ENCODE results near the gene SERPINF2. TPM values are rescaled to one million over a fixed set of nuclear protein-coding genes. Genes with fewer than 3 reads are reported as not detected.

SERPINF2 gene
- total RNA-seq, 1 donor from 2014 or later, result 20.6 TPM

GRCh38 chr17:1785930-1786329 lies 43.3 kb downstream of the SERPINF2 start:
- Histone ChIP-seq H3K9me3 (no peaks in the 10 kb centered on the region), H3K27ac (peak overlapping the region; percentile 87 to 93), H3K36me3 (no peaks in the 10 kb centered on the region), H3K27me3 (no peaks in the 10 kb centered on the region), H3K4me3 (no peak overlapping the region), H3K4me1 (peaks cover 4 to 37% of the 10 kb centered on the region in 2 donors)
- no peak for DNase-seq (ENCODE audit: low spot score in 2 of 2)
- TF ChIP-seq CTCF (IDR thresholded peaks at IDR 0.05), result no peak
- intact Hi-C loops (cut with DNase I), result loop anchor here (2.0 to 10.0 kb wide), 2 partner anchors 61 to 211 kb away; partner anchors contain the start of gene WDR81

- TF ChIP-seq CTCF (IDR thresholded peaks at IDR 0.05), result no peak
- H3K4me1 ChIP-seq, result peaks cover 4 to 34% of the 10 kb centered on the region in 2 donors
- no peak for DNase-seq (ENCODE audit: low spot score in 2 of 2)
- H3K27ac ChIP-seq, result peak overlapping the region; percentile 87 to 93
- no peaks in the 10 kb centered on the region for H3K36me3 ChIP-seq
- H3K27me3 ChIP-seq, result no peaks in the 10 kb centered on the region
- H3K9me3 ChIP-seq, result no peaks in the 10 kb centered on the region
- no peak overlapping the region for H3K4me3 ChIP-seq
- intact Hi-C loops (cut with DNase I), result loop anchor here (10.0 kb wide), 1 partner anchor 212 kb away; no protein-coding TSS in a partner anchor
Observed at GRCh38 chr17:1786708-1787107, 44.0 kb downstream of the SERPINF2 start.

- no peaks in the 10 kb centered on the region for H3K36me3 ChIP-seq
- H3K4me3 ChIP-seq, result no peak overlapping the region
- DNase-seq (ENCODE audit: low spot score in 2 of 2), result peak; percentile 70 to 93
- peaks cover 4 to 28% of the 10 kb centered on the region in 2 donors for H3K4me1 ChIP-seq
- no peaks in the 10 kb centered on the region for H3K9me3 ChIP-seq
- TF ChIP-seq CTCF (IDR thresholded peaks at IDR 0.05), result no peak
- peak overlapping the region; percentile 87 to 93 for H3K27ac ChIP-seq
- no peaks in the 10 kb centered on the region for H3K27me3 ChIP-seq
- intact Hi-C loops (cut with DNase I), result loop anchor here (10.0 kb wide), 1 partner anchor 213 kb away; no protein-coding TSS in a partner anchor
Observed at GRCh38 chr17:1787301-1787902, 44.7 kb downstream of the SERPINF2 start.

GRCh38 chr17:1789936-1790335 lies 47.3 kb downstream of the SERPINF2 start:
- Histone ChIP-seq H3K4me1 (peaks cover 4 to 19% of the 10 kb centered on the region in 2 donors), H3K27ac (peak overlapping the region in 1 of 2 donors; percentile 26), H3K9me3 (no peaks in the 10 kb centered on the region), H3K4me3 (no peak overlapping the region), H3K27me3 (no peaks in the 10 kb centered on the region), H3K36me3 (no peaks in the 10 kb centered on the region)
- no peak for TF ChIP-seq CTCF (IDR thresholded peaks at IDR 0.05)
- DNase-seq (ENCODE audit: low spot score in 2 of 2), result no peak
- intact Hi-C loops (cut with DNase I), result loop anchor here (10.0 kb wide), 1 partner anchor 215 kb away; no protein-coding TSS in a partner anchor

- Histone ChIP-seq H3K4me1 (peaks cover 0 to 3% of the 10 kb centered on the region in 2 donors), H3K9me3 (no peaks in the 10 kb centered on the region), H3K4me3 (no peak overlapping the region), H3K27ac (no peak overlapping the region), H3K36me3 (no peaks in the 10 kb centered on the region), H3K27me3 (no peaks in the 10 kb centered on the region)
- TF ChIP-seq CTCF (IDR thresholded peaks at IDR 0.05), result no peak
- DNase-seq (ENCODE audit: low spot score in 2 of 2), result no peak
- intact Hi-C loops (cut with DNase I), result no loop called here
Observed at GRCh38 chr17:1792495-1793446, 50.1 kb downstream of the SERPINF2 start.

All from ascending aorta (tissue), 2 donors.